NK-92 treated with Interleukin-12 subunit alpha and Interleukin-12 subunit beta, amount 100 ng/mL, for 24 hours (cell line): ENCODE results near the gene UQCRH.
"Not testable (repeated sequence)": the region's sequence is repeated elsewhere in the genome, so short reads cannot be mapped to it uniquely, and the experiment has no call there.

Source experiments
- DNase-seq: peaks from one replicate; lab custom pipeline; 2025; lab: John Stamatoyannopoulos, UW

The UQCRH gene

GRCh38 chr1:46333300-46334029 lies 30.0 kb downstream of the UQCRH start:
- no peak for DNase-seq

DNA sequence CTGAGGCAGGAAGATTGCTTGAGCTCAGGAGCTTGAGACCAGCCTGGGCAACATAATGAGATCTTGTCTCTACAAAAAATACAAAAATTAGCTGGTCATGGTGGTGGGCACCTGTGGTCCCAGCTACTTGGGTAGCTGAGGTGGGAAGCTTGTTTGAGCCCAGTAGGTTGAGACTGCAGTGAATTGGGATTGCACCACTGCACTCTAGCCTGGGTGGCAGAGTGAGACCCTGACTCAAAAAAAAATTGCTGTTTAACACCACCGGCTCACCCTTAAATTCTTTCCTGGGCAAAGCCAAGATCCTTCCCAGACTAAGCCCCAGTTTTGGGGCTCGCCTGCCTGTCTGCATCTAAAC lies 30.5 kb downstream of the UQCRH start:
- no peak for DNase-seq

DNA sequence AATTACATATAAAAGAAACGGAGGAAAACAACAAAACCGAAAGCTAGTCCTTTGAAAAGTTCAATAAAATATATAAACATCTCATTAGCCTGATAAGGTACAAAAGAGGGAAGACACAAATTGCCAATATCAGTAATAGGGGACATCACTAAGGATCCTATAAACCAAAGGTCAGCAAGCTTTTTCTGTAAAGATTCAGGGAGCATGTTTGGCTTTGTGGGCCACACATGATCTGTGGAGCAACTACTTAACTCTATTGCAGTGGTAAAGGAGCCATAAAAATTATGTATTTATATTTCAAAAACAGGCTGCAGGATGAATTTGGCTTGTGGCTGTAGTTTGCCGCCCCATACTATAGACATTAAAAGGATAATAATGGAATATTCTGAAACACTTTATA lies 31.6 kb downstream of the UQCRH start:
- no peak for DNase-seq

DNA sequence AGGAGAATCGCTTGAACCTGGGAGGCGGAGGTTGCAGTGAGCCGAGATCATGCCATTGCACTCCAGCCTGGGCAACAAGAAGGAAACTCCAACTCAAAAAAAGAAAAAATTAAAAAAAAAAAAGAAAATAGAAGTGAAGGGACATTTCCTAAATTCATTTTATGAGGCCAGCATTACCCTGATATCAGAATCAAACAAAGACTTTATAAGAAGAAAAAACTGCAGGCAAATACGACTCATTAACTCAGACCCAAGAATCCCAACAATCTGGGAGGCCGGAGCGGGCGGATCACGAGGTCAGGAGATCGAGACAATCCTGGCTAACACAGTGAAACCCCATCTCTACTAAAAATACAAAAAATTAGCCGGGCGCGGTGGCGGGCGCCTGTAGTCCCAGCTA lies 33.9 kb downstream of the UQCRH start:
- not testable (repeated sequence) for DNase-seq

GRCh38 chr1:46340404-46341221 lies 37.1 kb downstream of the UQCRH start, which contains the start of gene NSUN4:
Gene NSUN4, plus strand, starts transcription at chr1:46340807. Its CDS starts 20 bp downstream, at chr1:46340827.
- DNase-seq = peak; percentile 74

- DNase-seq = no peak
Observed at GRCh38 chr1:46341222-46342083, 38.0 kb downstream of the UQCRH start.

GRCh38 chr1:46342084-46342656 lies 38.7 kb downstream of the UQCRH start:
- no peak for DNase-seq

DNA sequence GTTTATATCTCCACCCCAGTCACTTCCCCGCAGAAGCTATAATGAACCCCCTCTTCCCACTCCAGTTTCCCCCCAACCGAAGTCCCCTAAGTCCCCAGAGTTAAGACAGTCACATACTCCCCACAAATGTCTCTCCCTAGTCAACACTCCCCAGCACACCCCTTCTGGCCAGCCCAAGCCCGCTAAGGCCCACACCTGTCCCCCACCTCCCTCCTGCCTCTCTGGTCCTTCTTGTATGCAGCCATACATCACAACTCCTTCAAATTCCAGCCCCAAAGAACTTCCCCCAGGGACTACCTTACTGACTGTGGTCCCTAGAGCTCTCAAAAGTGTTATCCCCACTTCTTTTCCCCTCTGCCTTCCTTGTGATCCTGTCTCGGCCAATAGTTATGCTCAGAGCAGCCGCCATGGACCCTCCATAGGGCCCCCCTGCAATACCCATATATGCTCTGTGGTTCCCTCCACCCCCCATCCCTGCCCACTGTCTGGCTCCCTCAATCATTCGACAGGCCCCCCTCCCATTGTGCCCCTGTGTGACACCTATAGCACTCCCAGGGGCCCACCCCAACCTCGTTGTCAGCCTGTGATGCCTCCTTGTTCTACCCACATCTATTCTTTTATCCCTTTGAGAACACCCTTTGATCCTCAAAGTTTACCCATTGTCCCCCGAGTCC lies 39.3 kb downstream of the UQCRH start:
- no peak for DNase-seq

GRCh38 chr1:46343351-46343695 lies 39.8 kb downstream of the UQCRH start:
- DNase-seq = no peak

- DNase-seq = no peak
Observed at GRCh38 chr1:46343705-46344104, 40.2 kb downstream of the UQCRH start.

GRCh38 chr1:46344481-46344880 lies 41.0 kb downstream of the UQCRH start:
- DNase-seq = no peak

DNA sequence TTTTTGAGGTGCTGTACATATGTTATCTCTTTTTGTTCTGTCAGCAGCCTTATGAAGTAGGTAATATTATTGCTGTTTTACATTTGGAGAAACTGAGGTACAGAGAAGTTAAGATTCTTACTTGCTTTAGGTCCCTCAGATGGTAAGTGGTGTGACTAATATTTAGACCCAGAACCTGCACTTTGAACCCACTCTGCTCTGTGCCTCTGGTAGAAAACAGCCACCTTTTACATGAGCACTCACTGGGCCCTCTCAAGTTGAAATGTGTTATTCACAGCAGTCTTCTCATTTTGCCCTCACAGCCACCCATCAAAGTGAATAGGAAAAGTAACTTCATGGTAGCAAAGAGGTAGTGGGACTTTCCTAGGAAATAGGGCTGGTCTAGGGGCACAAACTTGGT lies 41.8 kb downstream of the UQCRH start:
- no peak for DNase-seq

GRCh38 chr1:46352363-46352762 lies 48.9 kb downstream of the UQCRH start:
- no peak for DNase-seq

GRCh38 chr1:46355920-46356319 lies 52.4 kb downstream of the UQCRH start:
- DNase-seq = not testable (repeated sequence)

GRCh38 chr1:46362158-46362557 lies 58.7 kb downstream of the UQCRH start:
- no peak for DNase-seq

GRCh38 chr1:46363121-46363520 lies 59.6 kb downstream of the UQCRH start:
- DNase-seq = no peak

GRCh38 chr1:46364612-46365011 lies 61.1 kb downstream of the UQCRH start:
- DNase-seq = no peak

DNA sequence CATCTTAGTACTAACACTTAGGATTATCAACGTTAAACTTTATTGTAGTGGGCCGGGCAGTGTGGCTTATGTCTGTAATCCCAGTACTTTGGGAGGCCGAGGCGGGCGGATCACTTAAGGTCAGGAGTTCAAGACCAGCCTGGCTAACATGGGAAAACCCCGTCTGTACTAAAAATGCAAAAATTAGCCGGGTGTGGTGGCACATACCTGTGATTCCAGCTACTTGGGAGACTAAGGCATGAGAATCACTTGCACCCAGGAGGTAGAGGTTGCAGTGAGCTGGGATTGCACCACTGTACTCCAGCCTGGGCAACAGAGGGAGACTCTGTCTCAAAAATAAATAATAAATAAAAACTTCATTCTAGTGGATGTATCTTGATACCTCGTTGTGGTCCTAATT lies 62.3 kb downstream of the UQCRH start:
- DNase-seq = not testable (repeated sequence)
